Measurements from ENCODE around the gene NSUN2. TPM values are rescaled to one million over a fixed set of nuclear protein-coding genes. Genes with fewer than 3 reads are reported as not detected.

The NSUN2 gene
- total and polyA plus RNA-seq, 2 experiments from 2014 or later = 65.4 to 112 TPM

DNA sequence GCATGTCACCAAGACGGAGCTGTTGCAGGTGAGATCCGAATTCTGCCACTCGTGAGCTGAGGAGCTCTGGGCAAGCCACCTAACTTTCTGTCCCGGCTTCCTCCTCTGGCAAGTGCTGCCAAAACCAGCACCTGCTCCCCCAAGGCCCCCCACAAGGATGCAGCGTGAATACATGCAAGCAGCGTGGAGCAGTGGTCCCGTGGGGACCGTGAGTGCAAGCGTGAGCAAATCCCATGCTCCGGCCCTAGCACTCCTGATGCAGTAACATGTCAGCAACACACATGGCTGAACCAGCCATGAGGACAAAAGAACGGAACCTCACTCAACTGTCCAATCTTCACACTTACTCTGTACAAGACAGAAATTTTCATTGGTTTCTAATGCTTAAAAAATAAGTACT, 31.0 kb downstream of the NSUN2 start (continued):
- TF ChIP-seq, protein P1, sequence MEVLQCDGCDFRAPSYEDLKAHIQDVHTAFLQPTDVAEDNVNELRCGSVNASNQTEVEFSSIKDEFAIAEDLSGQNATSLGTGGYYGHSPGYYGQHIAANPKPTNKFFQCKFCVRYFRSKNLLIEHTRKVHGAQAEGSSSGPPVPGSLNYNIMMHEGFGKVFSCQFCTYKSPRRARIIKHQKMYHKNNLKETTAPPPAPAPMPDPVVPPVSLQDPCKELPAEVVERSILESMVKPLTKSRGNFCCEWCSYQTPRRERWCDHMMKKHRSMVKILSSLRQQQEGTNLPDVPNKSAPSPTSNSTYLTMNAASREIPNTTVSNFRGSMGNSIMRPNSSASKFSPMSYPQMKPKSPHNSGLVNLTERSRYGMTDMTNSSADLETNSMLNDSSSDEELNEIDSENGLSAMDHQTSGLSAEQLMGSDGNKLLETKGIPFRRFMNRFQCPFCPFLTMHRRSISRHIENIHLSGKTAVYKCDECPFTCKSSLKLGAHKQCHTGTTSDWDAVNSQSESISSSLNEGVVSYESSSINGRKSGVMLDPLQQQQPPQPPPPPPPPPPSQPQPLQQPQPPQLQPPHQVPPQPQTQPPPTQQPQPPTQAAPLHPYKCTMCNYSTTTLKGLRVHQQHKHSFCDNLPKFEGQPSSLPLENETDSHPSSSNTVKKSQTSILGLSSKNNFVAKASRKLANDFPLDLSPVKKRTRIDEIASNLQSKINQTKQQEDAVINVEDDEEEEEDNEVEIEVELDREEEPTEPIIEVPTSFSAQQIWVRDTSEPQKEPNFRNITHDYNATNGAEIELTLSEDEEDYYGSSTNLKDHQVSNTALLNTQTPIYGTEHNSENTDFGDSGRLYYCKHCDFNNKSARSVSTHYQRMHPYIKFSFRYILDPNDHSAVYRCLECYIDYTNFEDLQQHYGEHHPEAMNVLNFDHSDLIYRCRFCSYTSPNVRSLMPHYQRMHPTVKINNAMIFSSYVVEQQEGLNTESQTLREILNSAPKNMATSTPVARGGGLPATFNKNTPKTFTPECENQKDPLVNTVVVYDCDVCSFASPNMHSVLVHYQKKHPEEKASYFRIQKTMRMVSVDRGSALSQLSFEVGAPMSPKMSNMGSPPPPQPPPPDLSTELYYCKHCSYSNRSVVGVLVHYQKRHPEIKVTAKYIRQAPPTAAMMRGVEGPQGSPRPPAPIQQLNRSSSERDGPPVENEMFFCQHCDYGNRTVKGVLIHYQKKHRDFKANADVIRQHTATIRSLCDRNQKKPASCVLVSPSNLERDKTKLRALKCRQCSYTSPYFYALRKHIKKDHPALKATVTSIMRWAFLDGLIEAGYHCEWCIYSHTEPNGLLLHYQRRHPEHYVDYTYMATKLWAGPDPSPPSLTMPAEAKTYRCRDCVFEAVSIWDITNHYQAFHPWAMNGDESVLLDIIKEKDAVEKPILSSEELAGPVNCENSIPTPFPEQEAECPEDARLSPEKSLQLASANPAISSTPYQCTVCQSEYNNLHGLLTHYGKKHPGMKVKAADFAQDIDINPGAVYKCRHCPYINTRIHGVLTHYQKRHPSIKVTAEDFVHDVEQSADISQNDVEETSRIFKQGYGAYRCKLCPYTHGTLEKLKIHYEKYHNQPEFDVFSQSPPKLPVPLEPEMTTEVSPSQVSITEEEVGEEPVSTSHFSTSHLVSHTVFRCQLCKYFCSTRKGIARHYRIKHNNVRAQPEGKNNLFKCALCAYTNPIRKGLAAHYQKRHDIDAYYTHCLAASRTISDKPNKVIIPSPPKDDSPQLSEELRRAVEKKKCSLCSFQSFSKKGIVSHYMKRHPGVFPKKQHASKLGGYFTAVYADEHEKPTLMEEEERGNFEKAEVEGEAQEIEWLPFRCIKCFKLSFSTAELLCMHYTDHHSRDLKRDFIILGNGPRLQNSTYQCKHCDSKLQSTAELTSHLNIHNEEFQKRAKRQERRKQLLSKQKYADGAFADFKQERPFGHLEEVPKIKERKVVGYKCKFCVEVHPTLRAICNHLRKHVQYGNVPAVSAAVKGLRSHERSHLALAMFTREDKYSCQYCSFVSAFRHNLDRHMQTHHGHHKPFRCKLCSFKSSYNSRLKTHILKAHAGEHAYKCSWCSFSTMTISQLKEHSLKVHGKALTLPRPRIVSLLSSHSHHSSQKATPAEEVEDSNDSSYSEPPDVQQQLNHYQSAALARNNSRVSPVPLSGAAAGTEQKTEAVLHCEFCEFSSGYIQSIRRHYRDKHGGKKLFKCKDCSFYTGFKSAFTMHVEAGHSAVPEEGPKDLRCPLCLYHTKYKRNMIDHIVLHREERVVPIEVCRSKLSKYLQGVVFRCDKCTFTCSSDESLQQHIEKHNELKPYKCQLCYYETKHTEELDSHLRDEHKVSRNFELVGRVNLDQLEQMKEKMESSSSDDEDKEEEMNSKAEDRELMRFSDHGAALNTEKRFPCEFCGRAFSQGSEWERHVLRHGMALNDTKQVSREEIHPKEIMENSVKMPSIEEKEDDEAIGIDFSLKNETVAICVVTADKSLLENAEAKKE (CRISPR knock-in tag; IDR thresholded peaks at IDR 0.05) = no peak
- TF ChIP-seq, protein P2, sequence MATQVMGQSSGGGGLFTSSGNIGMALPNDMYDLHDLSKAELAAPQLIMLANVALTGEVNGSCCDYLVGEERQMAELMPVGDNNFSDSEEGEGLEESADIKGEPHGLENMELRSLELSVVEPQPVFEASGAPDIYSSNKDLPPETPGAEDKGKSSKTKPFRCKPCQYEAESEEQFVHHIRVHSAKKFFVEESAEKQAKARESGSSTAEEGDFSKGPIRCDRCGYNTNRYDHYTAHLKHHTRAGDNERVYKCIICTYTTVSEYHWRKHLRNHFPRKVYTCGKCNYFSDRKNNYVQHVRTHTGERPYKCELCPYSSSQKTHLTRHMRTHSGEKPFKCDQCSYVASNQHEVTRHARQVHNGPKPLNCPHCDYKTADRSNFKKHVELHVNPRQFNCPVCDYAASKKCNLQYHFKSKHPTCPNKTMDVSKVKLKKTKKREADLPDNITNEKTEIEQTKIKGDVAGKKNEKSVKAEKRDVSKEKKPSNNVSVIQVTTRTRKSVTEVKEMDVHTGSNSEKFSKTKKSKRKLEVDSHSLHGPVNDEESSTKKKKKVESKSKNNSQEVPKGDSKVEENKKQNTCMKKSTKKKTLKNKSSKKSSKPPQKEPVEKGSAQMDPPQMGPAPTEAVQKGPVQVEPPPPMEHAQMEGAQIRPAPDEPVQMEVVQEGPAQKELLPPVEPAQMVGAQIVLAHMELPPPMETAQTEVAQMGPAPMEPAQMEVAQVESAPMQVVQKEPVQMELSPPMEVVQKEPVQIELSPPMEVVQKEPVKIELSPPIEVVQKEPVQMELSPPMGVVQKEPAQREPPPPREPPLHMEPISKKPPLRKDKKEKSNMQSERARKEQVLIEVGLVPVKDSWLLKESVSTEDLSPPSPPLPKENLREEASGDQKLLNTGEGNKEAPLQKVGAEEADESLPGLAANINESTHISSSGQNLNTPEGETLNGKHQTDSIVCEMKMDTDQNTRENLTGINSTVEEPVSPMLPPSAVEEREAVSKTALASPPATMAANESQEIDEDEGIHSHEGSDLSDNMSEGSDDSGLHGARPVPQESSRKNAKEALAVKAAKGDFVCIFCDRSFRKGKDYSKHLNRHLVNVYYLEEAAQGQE (IDR thresholded peaks at IDR 0.05; ENCODE audit: unreplicated experiment) = no peak
- no peak for TF ChIP-seq EZH2phosphoT487 (IDR thresholded peaks at IDR 0.05; ENCODE audit: unreplicated experiment)
- TF ChIP-seq, protein P3, sequence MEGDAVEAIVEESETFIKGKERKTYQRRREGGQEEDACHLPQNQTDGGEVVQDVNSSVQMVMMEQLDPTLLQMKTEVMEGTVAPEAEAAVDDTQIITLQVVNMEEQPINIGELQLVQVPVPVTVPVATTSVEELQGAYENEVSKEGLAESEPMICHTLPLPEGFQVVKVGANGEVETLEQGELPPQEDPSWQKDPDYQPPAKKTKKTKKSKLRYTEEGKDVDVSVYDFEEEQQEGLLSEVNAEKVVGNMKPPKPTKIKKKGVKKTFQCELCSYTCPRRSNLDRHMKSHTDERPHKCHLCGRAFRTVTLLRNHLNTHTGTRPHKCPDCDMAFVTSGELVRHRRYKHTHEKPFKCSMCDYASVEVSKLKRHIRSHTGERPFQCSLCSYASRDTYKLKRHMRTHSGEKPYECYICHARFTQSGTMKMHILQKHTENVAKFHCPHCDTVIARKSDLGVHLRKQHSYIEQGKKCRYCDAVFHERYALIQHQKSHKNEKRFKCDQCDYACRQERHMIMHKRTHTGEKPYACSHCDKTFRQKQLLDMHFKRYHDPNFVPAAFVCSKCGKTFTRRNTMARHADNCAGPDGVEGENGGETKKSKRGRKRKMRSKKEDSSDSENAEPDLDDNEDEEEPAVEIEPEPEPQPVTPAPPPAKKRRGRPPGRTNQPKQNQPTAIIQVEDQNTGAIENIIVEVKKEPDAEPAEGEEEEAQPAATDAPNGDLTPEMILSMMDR (conservative IDR thresholded peaks at IDR 0.05; ENCODE audit: low read depth in 2 of 2) = no peak
- no peak for TF ChIP-seq CREB1 (CRISPR knock-in tag; IDR thresholded peaks at IDR 0.05; ENCODE audit: low read depth)
- TF ChIP-seq EZH2 (IDR thresholded peaks at IDR 0.05; ENCODE audit: low read depth, unreplicated experiment) = no peak
